Smooth muscle cell of the brain vasculature (primary cell): ENCODE measurements around the gene NFIX.

ENCODE experiments used
- DNase-seq: peaks from one replicate; pipeline ENCODE4 v3.0.0-alpha.2; 2012; ENCODE audit warnings: low read depth, low spot score

The NFIX gene

DNA sequence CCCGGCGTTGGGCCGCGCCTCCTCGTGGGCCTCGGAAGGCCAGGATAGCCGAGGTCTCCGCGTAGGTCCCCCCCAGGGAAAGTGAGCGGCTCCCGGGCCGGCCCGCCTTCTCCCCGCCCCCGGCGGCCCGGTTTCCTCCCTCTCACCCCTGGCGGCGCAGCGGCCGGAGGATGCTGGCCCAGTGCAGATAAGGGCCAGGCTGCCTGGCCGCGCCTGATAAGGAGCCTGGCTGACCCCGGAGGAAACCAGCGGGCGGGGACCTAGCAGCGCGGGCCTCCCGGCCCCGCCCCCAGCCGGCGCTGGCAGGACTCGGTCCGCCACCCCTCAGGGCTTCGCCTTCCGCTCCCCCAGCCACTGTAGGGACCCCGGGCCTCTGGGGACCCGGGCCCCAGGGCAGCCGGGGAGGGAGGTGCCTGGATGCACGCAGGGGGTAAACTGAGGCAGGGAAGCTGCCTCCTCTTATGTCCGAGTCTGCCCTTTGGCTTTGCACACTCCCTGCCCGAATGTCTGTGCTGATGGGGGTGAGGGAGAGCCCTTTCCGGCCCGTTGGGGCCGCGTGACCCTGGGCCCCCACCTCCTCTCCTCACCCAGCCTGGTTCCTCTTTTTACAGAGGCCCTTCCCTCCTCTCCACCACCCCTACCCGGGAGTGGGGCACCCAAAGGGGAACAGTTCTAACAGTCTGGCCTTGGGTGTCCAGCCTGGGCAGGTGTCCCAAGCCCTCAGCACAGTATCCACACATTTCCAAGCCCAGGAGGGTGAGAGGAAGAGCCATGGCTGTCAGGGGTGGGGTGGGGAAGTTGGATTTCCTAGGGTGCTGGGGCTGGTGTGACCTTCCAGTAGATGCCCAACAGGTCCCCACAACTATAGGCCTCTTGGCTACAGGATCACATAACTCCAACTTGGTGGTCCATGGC is 107.6 kb downstream of the NFIX start, which contains the start of gene LYL1:
TSS of gene LYL1 (minus strand) at position 193 of the 915 bp plus-strand sequence. CDS start 1,687 bp downstream, outside the sequence.
- no peak for DNase-seq

DNA sequence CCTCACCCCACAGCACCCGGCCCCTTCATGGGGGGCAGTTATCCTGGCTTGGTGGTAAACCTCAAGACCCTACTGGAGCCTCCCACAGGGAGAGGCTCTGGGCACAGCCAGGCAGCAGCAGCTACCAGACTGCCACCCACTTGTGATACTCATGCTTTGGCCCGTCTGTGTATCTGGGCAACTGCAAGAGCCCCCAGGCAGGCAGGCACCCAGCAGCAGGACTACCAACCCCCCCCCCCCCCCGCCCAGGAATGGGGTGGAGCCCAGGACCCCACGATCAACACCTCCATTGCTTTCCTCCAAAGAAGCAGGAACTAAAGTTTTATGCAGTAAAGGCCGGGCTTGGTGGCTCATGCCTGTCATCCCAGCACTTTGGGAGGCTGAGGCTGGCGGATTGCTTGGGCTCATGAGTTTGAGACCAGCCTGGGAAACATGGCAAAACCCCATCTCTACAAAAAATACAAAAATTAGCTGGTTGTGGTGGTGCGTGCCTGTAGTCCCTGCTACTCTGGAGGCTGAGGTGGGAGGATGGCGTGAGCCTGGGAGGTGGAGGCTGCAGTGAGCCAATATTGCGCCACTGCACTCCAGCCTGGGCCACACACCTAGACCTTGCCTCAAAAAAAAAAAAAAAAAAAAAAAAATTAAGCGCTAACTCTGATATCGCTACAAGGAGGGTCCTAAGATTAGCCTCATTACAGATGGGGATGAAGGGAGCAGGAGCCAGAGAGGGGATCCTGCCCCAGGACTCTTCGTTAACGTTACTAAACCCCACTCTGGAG is 108.5 kb downstream of the NFIX start:
- no peak for DNase-seq

DNA sequence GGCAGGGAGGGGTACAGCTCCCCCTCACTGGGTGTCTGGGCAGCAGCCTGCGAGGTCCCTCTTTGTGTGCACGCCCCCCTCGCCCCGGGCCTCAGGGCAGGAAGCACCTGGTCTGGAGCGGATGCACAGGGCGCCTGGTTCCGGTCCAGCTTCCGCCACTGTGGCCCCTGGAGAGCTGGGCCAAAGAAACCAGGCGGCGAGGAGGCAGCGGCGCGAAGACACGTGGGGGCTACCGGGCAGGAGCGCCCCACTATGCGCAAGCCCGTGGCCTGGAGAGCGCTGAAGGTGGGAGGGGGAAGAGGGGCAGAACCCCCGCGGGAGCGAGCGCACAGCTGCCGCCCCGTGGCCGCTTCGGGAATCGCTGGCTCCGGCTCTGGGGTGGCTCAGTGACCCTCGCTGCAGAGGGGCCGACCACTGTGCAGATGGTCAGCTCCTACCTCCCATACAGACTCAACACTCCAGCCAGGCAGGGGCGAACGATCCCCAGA is 109.1 kb downstream of the NFIX start:
- DNase-seq: no peak

DNA sequence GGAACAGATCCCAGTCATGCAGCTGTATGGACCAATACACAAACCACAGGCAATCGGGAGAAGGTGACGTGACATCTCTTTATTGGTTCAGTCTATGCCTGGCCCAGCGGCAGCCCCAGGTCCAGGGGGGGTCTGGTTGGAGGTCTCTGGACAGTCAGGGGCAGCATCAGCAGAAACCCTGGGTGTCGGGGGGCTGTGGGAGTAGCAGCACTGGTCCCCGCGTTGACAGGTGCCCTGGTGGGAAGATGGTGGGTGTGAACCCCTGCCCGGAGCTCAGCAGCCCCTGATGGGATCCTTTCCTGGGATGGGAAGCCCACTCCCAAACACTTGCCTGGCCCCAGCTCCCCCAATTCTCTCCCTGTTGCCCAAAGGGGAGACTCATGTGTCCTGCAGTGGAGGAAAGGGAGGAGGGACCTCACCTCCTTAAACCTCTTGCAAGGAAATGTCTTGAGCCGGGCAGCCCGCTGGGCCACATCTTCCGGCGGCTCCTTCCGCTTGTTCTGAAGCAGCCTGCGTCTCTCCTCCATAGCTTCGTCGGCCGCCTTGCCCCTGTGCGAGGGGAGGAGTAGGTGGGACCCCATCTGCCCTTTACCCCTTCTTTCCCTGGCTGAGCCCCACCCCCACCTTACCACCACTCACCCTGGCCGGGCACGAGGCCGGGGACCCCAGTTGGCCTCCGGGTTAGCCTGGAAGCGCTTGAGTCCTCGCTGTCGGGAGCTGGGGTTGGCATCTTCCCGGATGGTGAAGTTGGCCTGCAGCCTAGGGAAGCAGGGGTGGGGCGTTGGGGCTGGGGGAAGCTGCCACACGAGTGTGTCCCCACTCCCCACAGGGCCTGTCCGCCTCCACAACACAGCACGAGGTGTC is 109.8 kb downstream of the NFIX start:
- no peak for DNase-seq

GRCh38 chr19:13109361-13110098 is 114.3 kb downstream of the NFIX start:
- DNase-seq: no peak

DNA sequence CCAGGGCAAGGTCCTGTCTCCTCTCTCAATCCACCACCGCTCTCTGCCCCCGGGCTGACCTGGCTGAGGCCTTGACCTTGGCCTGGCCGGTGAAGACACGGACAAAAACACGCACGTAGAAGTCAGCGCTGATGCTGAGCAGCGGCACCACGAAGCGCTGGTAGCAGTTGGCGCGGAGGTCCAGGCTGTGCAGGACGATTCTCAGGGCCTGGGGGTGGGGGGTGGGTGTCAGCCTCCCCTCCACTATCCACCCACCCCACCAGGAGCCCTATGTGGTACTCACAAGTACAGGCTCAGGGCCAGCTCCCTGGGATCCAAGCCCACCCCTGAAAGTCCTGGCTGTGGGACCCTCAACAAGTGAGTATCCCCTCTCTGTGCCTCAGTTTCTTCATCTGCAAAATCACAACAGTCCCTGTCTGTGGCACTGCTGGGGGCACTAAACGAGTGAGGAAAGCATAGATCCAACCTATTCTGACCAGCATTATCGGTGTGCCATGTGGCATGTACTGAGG is 114.9 kb downstream of the NFIX start:
- DNase-seq: no peak

- no peak for DNase-seq
Observed at GRCh38 chr19:13112555-13112954, 117.3 kb downstream of the NFIX start.

GRCh38 chr19:13115936-13116281 is 120.6 kb downstream of the NFIX start:
- DNase-seq: no peak

- DNase-seq: peak; percentile 64
Observed at GRCh38 chr19:13116282-13117175, 121.3 kb downstream of the NFIX start, which contains the start of gene TRMT1. TRMT1 (minus strand) TSS chr19:13116740; CDS start chr19:13116399, 341 bp downstream.

DNA sequence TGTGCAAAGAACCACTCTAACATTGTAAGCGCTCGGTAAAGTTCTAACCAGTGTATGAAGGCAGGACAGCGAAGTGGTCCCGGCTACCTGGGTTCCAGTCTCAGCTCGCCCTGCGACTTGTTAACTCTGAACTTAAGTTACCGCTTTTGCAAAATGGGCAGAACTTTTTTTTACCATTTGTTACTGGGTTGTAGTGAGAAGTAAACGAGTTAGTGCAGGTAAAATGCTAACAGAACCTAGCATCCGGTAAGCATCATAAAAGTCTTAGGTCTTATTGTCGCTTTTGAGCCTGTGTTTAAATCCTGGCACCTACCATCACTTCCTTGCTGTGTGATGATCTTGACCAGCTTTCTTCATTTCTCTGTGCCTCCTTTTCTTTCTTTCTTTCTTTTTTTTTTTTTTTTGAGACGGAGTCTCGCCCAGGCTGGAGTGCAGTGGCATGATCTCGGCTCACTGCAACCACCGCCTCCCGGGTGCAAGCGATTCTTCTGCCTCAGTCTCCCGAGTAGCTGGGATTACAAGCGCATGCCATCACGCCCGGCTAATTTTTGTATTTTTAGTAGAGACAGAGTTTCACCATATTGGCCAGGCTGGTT is 122.0 kb downstream of the NFIX start:
- DNase-seq: no peak

- peak; percentile 63 for DNase-seq
Observed at GRCh38 chr19:13117772-13118423, 122.6 kb downstream of the NFIX start, which contains the start of gene NACC1. NACC1 (plus strand) TSS chr19:13118264; CDS start chr19:13135208, 16,944 bp downstream.

- DNase-seq: no peak
Observed at GRCh38 chr19:13118424-13119193, 123.3 kb downstream of the NFIX start.

GRCh38 chr19:13119627-13120026 is 124.4 kb downstream of the NFIX start:
- DNase-seq: no peak

GRCh38 chr19:13120031-13120430 is 124.8 kb downstream of the NFIX start:
- DNase-seq: no peak

DNA sequence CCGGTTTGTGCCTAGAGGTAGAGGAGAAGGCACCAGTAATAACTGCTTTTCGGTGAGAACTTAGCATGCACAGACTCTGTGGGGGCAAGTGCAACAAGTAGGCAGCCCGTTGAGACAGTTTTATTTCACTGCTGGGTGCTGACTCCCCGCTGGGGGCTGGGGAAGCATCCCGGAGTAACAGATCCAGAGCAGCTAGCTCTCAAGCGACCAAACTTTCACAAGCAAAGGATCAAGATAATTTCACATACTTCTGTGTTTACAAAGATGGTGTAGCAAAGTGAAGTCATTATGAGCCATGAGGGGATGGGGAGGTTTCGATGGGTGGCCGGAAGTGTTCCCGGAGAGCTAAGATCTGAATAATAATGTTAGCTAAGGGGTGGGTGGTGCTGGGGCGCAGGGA is 125.5 kb downstream of the NFIX start:
- DNase-seq: peak; percentile 55

- DNase-seq: no peak
Observed at GRCh38 chr19:13121551-13122274, 126.4 kb downstream of the NFIX start.
